K562 (cell line): ENCODE data around the gene TBRG4. TPM values are rescaled to one million over a fixed set of nuclear protein-coding genes. Genes with fewer than 3 reads are reported as not detected.

Experiments used
- ARID3B ChIP-seq: fragments of 250-450 bp; sonication (Bioruptor Pico); IDR thresholded peaks from 2 replicates; pipeline ENCODE4 v1.4.0; 2020; ENCODE audit warnings: borderline replicate concordance
- BMI1 ChIP-seq: fragments of 150-350 bp; IDR thresholded peaks from 2 replicates; pipeline ENCODE4 v1.6.1; 2014; ENCODE audit warnings: low read length
- CSDE1 ChIP-seq, 2 experiments: fragments of 450-650 bp; IDR thresholded peaks; 2 replicates each; pipeline ENCODE4 v1.6.1; 2016; ENCODE audit warnings: mild to moderate bottlenecking in 1 of 2
- GTF2A2 ChIP-seq: IDR thresholded peaks from 2 replicates; pipeline ENCODE4 v1.6.1; 2016; ENCODE audit warnings: mild to moderate bottlenecking, missing genetic modification characterization, missing compliant biosample characterization
- HNRNPH1 ChIP-seq: fragments of 200-400 bp; formaldehyde crosslinking; optimal IDR thresholded peaks from 2 replicates; pipeline ENCODE3; 2017; ENCODE audit warnings: low read depth, mild to moderate bottlenecking, low read length, moderate library complexity
- HOMEZ ChIP-seq: fragments of 250-450 bp; sonication (Bioruptor Pico); IDR thresholded peaks from 2 replicates; pipeline ENCODE4 v1.4.0; 2020; ENCODE audit warnings: mild to moderate bottlenecking, moderate library complexity
- IRF1 ChIP-seq: sonication (generic); formaldehyde crosslinking; IDR thresholded peaks from 2 replicates; pipeline ENCODE4 v1.8.0; 2022; ENCODE audit warnings: missing genetic modification reagents, mild to moderate bottlenecking, borderline replicate concordance
- KLF6 ChIP-seq: fragments of 250-450 bp; sonication (Bioruptor Pico); IDR thresholded peaks from 2 replicates; pipeline ENCODE4 v1.4.0; 2020; ENCODE audit warnings: mild to moderate bottlenecking, moderate library complexity, borderline replicate concordance
- LARP7 ChIP-seq: fragments of 450-650 bp; IDR thresholded peaks from 2 replicates; pipeline ENCODE4 v1.6.1; 2016
- LCOR ChIP-seq: sonication (generic); formaldehyde crosslinking; IDR thresholded peaks from 2 replicates; pipeline ENCODE4 v1.8.0; 2022; ENCODE audit warnings: mild to moderate bottlenecking, missing genetic modification reagents
- MAFG ChIP-seq: fragments of 450-650 bp; conservative IDR thresholded peaks from 2 replicates; pipeline ENCODE4 v1.6.1; 2016; ENCODE audit warnings: missing genetic modification characterization, missing compliant biosample characterization
- MTA2 ChIP-seq: fragments of 450-650 bp; IDR thresholded peaks from 2 replicates; pipeline ENCODE4 v1.6.1; 2016; ENCODE audit warnings: low read depth
- NONO ChIP-seq, 2 experiments: fragments of 200-400 bp in 1 of 2; fragments of 450-650 bp in 1 of 2; formaldehyde crosslinking in 1 of 2; IDR thresholded peaks; 2 replicates each; pipeline ENCODE4 v1.6.1; 2017; ENCODE audit warnings: low read depth in 2 of 2, mild to moderate bottlenecking in 2 of 2, moderate library complexity in 2 of 2, low read length in 1 of 2
- PRMT5 ChIP-seq: sonication (generic); formaldehyde crosslinking; IDR thresholded peaks from 2 replicates; pipeline ENCODE4 v1.5.0; 2020; ENCODE audit warnings: missing genetic modification reagents
- PURB ChIP-seq: sonication (generic); formaldehyde crosslinking; IDR thresholded peaks from 2 replicates; pipeline ENCODE4 v1.9.0; 2021; ENCODE audit warnings: low read depth, mild to moderate bottlenecking, missing genetic modification reagents
- RAD51 ChIP-seq: fragments of 450-650 bp; IDR thresholded peaks from 2 replicates; pipeline ENCODE4 v1.7.1; 2016; ENCODE audit warnings: low read depth, mild to moderate bottlenecking, borderline replicate concordance
- RBM34 ChIP-seq: fragments of 200-400 bp; formaldehyde crosslinking; IDR thresholded peaks from 2 replicates; pipeline ENCODE4 v1.6.1; 2018; ENCODE audit warnings: low read length, borderline replicate concordance; ENCODE audit not compliant: insufficient read depth
- RNF2 ChIP-seq: sonication (generic); IDR thresholded peaks from 2 replicates; pipeline ENCODE4 v1.6.1; 2016
- ZBTB26 ChIP-seq: fragments of 450-650 bp; formaldehyde crosslinking; IDR thresholded peaks from 2 replicates; pipeline ENCODE4 v1.4.0; 2022; ENCODE audit warnings: missing genetic modification characterization
- ZBTB7A ChIP-seq: IDR thresholded peaks from 2 replicates; pipeline ENCODE4 v1.6.1; 2011; ENCODE audit warnings: low read depth, mild to moderate bottlenecking, low read length, moderate library complexity, borderline replicate concordance; ENCODE audit not compliant: control insufficient read depth
- ZNF274 ChIP-seq: IDR thresholded peaks from 2 replicates; pipeline ENCODE4 v1.6.1; 2011; ENCODE audit warnings: low read depth, mild to moderate bottlenecking, low read length, moderate library complexity, borderline replicate concordance
- ZNF3 ChIP-seq: fragments of 250-450 bp; sonication (Bioruptor Pico); IDR thresholded peaks from 2 replicates; pipeline ENCODE4 v1.5.0; 2021; ENCODE audit warnings: mild to moderate bottlenecking, moderate library complexity
- ZNF436 ChIP-seq: fragments of 250-450, 450-650 bp; sonication (Bioruptor Pico); formaldehyde crosslinking; IDR thresholded peaks from 2 replicates; pipeline ENCODE4 v1.7.0; 2020; ENCODE audit warnings: mild to moderate bottlenecking
- ZNF717 ChIP-seq: fragments of 250-450 bp; sonication (Bioruptor Pico); IDR thresholded peaks from 2 replicates; pipeline ENCODE4 v1.5.0; 2021
- polyA plus RNA-seq, 8 experiments: library from polyadenylated mRNA; depleted of rRNA in 4 of 8; stranded (reverse) in 5 of 8; unstranded in 3 of 8; fragments of >200 nt; fragmentation: Nextera tagmentation in 2 of 8; fragmentation: Illumina TruSeq in 1 of 8; extraction: Ambion mirVana in 2 of 8; extraction: Trizol in 1 of 8; gene quantifications; 2 replicates each; pipeline versions ENCODE4 v1.2.1 to v1.2.3, GENCODE V29; 2011 to 2014; ENCODE audit warnings: inconsistent platforms in 1 of 8, missing spikeins in 1 of 8
- total RNA-seq, 7 experiments: library from RNA; depleted of rRNA in 6 of 7; stranded (reverse); fragments of >200 nt in 6 of 7; fragmentation: Illumina TruSeq in 2 of 7; extraction: Trizol in 2 of 7; gene quantifications; 2 replicates each; pipeline versions ENCODE4 v1.2.1 to v1.2.3, GENCODE V29; 2011 to 2021; ENCODE audit warnings: low replicate concordance in 1 of 7

TBRG4 gene
- total and polyA plus RNA-seq, 9 of the 15 experiments (the other 6 are each of a cell fraction or from before 2014, with no cell fraction given): 11.2 to 322 (median 216) TPM

- TF ChIP-seq MAFG: no peak
- TF ChIP-seq GTF2A2 (tag): no peak
- TF ChIP-seq LARP7: no peak
- TF ChIP-seq MTA2: peak; percentile 28; the same call in 1 of the 2 replicates
- no peak for TF ChIP-seq ZNF274
- peak; percentile 93 for TF ChIP-seq LCOR
- no peak for TF ChIP-seq RBM34
- no peak for TF ChIP-seq ZNF3 (CRISPR knock-in tag)
- no peak for TF ChIP-seq BMI1
- TF ChIP-seq CSDE1 (IDR thresholded peaks at IDR 0.05): peak in 1 of 2 experiments; percentile 80; a peak in 2 of 4 replicates
- TF ChIP-seq HOMEZ (CRISPR knock-in tag): no peak
- TF ChIP-seq ZNF436 (CRISPR knock-in tag): no peak
- peak; percentile 40; the same call in 1 of the 2 replicates for TF ChIP-seq ZBTB7A
- no peak; the same call in 1 of the 2 replicates for TF ChIP-seq RAD51
- TF ChIP-seq NONO (IDR thresholded peaks at IDR 0.05; ENCODE audit: low read depth in 2 of 2, low read length in 1 of 2): peak in 1 of 2 experiments; percentile 62; a peak in 1 of 4 replicates
- peak; percentile 73; the same call in 1 of the 2 replicates for TF ChIP-seq KLF6
- peak; percentile 48; the same call in 1 of the 2 replicates for TF ChIP-seq RNF2
- TF ChIP-seq PRMT5 (CRISPR knock-in tag): no peak
- TF ChIP-seq ZBTB26 (CRISPR knock-in tag): no peak; the same call in 1 of the 2 replicates
- TF ChIP-seq ARID3B (CRISPR knock-in tag): no peak
- TF ChIP-seq IRF1: no peak
- TF ChIP-seq PURB (CRISPR knock-in tag): no peak
- TF ChIP-seq ZNF717 (CRISPR knock-in tag): 0 out of 2 replicates have a peak, but pooled peaks have one; percentile 45
- no peak for TF ChIP-seq HNRNPH1
Observed at GRCh38 chr7:45111298-45112223, at the start of gene TBRG4 (continued).
